Neural cell (in vitro differentiated cells): Measurements from ENCODE around the gene ZSCAN1.

Experiments used
- EZH2 ChIP-seq: fragments of 200-600, 300-800 bp; shearing (Covaris generic), sonication (generic); IDR thresholded peaks from 2 replicates; pipeline ENCODE4 v1.6.1; 2014; ENCODE audit warnings: antibody characterized with exemption, low read length, borderline replicate concordance, mild to moderate bottlenecking; ENCODE audit not compliant: insufficient read depth, poor library complexity, severe bottlenecking
- POLR2AphosphoS5 ChIP-seq: IDR thresholded peaks from 2 replicates; pipeline ENCODE4 v1.6.1; 2012
- TF ChIP-seq, protein P1 (sequence below): IDR thresholded peaks from 2 replicates; pipeline ENCODE4 v1.6.1; 2012; ENCODE audit warnings: borderline replicate concordance

DNA sequence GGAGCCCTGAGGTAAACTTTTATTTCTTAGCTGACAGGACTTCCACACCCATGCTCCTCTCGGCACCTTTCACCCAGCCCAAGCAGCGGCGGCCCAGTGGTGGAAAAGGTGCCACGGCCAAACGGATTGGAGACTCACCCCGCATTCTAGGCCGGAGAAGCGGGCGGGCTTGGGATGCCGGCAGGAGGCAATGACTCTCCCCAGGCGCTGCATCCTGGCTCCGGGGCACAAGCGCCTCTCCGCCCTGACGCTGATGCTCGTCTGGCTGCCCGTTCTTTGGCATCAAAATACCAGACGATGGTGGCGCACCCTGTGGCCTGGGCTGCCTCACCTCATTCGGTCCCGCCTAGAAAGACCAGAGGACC, 24.5 kb upstream of the ZSCAN1 start:
- TF ChIP-seq EZH2, result no peak
- TF ChIP-seq, protein P1, sequence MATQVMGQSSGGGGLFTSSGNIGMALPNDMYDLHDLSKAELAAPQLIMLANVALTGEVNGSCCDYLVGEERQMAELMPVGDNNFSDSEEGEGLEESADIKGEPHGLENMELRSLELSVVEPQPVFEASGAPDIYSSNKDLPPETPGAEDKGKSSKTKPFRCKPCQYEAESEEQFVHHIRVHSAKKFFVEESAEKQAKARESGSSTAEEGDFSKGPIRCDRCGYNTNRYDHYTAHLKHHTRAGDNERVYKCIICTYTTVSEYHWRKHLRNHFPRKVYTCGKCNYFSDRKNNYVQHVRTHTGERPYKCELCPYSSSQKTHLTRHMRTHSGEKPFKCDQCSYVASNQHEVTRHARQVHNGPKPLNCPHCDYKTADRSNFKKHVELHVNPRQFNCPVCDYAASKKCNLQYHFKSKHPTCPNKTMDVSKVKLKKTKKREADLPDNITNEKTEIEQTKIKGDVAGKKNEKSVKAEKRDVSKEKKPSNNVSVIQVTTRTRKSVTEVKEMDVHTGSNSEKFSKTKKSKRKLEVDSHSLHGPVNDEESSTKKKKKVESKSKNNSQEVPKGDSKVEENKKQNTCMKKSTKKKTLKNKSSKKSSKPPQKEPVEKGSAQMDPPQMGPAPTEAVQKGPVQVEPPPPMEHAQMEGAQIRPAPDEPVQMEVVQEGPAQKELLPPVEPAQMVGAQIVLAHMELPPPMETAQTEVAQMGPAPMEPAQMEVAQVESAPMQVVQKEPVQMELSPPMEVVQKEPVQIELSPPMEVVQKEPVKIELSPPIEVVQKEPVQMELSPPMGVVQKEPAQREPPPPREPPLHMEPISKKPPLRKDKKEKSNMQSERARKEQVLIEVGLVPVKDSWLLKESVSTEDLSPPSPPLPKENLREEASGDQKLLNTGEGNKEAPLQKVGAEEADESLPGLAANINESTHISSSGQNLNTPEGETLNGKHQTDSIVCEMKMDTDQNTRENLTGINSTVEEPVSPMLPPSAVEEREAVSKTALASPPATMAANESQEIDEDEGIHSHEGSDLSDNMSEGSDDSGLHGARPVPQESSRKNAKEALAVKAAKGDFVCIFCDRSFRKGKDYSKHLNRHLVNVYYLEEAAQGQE, result no peak
- TF ChIP-seq POLR2AphosphoS5, result no peak
